ENCODE data around the gene ZNF786. TPM values are rescaled to one million over a fixed set of nuclear protein-coding genes. Genes with fewer than 3 reads are reported as not detected.

ZNF786 gene
- total and polyA plus RNA-seq, 9 of the 15 experiments (the other 6 are each of a cell fraction or from before 2014, with no cell fraction given): 0.31 to 5.4 (median 3.0) TPM

DNA sequence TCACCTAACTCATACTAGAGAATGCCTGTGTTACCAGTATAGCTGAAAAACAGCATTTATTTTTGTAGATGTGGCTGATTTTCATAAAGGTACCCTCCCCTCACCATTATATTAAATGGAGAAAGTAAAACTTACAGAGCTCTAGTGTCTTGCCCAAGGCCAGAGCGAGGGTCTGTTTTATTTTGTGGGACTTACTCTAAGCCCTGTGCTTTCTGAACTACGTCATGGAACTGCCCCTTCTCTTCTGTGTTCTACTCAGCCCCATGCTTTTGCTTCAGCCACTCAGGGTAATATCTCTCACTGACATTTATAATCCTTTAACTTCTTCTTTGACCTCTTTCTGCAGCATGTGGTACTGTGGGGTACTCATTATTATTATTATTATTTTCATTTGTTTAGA, 10.3 kb upstream of the ZNF786 start:
- peaks cover 0 to 10% of the 10 kb centered on the region in 2 experiments; a peak in 2 of 5 replicates for H3K4me1 ChIP-seq (replicated peaks in 1 of 2; ENCODE audit: control insufficient read depth in 2 of 2, insufficient read depth in 2 of 2, low read length in 2 of 2)
- no peak overlapping the region for H3K9ac ChIP-seq (ENCODE audit: insufficient read depth in 1 of 2, low read depth in 2 of 2, low read length in 2 of 2)
- no peaks in the 10 kb centered on the region for H3K79me2 ChIP-seq (ENCODE audit: control insufficient read depth, insufficient read depth, low read length)
- no peak for TF ChIP-seq SAFB2 (IDR thresholded peaks at IDR 0.05; ENCODE audit: borderline replicate concordance, low read depth, low read length, severe bottlenecking)
- TF ChIP-seq NR2C1 (IDR thresholded peaks at IDR 0.05): no peak
- no peak for TF ChIP-seq NR2C1 (tag; IDR thresholded peaks at IDR 0.05)
- no peak for TF ChIP-seq NFATC3 (IDR thresholded peaks at IDR 0.05)
- TF ChIP-seq HNRNPK (IDR thresholded peaks at IDR 0.05; ENCODE audit: low read depth, low read length, poor library complexity, severe bottlenecking): no peak
- TF ChIP-seq ZKSCAN1 (IDR thresholded peaks at IDR 0.05; ENCODE audit: low read depth, low read length): no peak
- TF ChIP-seq BCOR (IDR thresholded peaks at IDR 0.05): no peak
- TF ChIP-seq, protein P1, sequence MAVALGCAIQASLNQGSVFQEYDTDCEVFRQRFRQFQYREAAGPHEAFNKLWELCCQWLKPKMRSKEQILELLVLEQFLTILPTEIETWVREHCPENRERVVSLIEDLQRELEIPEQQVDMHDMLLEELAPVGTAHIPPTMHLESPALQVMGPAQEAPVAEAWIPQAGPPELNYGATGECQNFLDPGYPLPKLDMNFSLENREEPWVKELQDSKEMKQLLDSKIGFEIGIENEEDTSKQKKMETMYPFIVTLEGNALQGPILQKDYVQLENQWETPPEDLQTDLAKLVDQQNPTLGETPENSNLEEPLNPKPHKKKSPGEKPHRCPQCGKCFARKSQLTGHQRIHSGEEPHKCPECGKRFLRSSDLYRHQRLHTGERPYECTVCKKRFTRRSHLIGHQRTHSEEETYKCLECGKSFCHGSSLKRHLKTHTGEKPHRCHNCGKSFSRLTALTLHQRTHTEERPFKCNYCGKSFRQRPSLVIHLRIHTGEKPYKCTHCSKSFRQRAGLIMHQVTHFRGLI (CRISPR knock-in tag; IDR thresholded peaks at IDR 0.05): no peak
- no peak for TF ChIP-seq ESRRA (IDR thresholded peaks at IDR 0.05; ENCODE audit: borderline replicate concordance, low read depth)
- TF ChIP-seq HNRNPUL1 (IDR thresholded peaks at IDR 0.05; ENCODE audit: low read length): no peak
- no peak for TF ChIP-seq CBX2 (IDR thresholded peaks at IDR 0.05; ENCODE audit: insufficient read depth, low read length, poor library complexity, severe bottlenecking)
- no peak for TF ChIP-seq BRF1 (IDR thresholded peaks at IDR 0.05; ENCODE audit: borderline replicate concordance, extremely low read depth, insufficient read length)
- no peak for TF ChIP-seq DNMT1 (IDR thresholded peaks at IDR 0.05)
- TF ChIP-seq CREBBP (IDR thresholded peaks at IDR 0.05; ENCODE audit: low read depth, low read length): no peak
- no peak for TF ChIP-seq XRCC4 (IDR thresholded peaks at IDR 0.05; ENCODE audit: extremely low read depth, insufficient read depth, insufficient read length)
- no peak for TF ChIP-seq E2F3 (CRISPR knock-in tag; IDR thresholded peaks at IDR 0.05)
- TF ChIP-seq HMG20A (CRISPR knock-in tag; conservative IDR thresholded peaks at IDR 0.05): no peak
- no peak for TF ChIP-seq MAZ (CRISPR knock-in tag; conservative IDR thresholded peaks at IDR 0.05 in 1 of 2, IDR thresholded peaks at IDR 0.05 in 1 of 2)
- TF ChIP-seq PHF8 (IDR thresholded peaks at IDR 0.05; ENCODE audit: borderline replicate concordance, low read length): no peak
- no peak for TF ChIP-seq STAT6 (CRISPR knock-in tag; IDR thresholded peaks at IDR 0.05)
- no peak for TF ChIP-seq IFI16 (CRISPR knock-in tag; IDR thresholded peaks at IDR 0.05)
- DNase-seq (ENCODE audit: extremely low read depth in 1 of 4, low spot score in 3 of 4) (no peak), ATAC-seq (no peak), FAIRE-seq (no peak)
- no peak overlapping the region for H3K4me3 ChIP-seq
- intact Hi-C loops (cut with micrococcal nuclease) (no loop called here), in situ Hi-C loops (cut with MboI) (no loop called here)
- H3K9me3 ChIP-seq (replicated peaks; ENCODE audit: control insufficient read depth, insufficient read depth, low read depth, low read length): no peaks in the 10 kb centered on the region
- H3K4me2 ChIP-seq (ENCODE audit: insufficient read depth, low read length): no peak overlapping the region
- no peak overlapping the region for H2AFZ ChIP-seq (ENCODE audit: low read depth, low read length)
- ChIA-PET CTCF (ENCODE audit: low intra/inter-chr PET ratio) (interaction anchor here (1.1 kb wide), 1 partner anchor 10 kb away, joined by 5 read pairs; the partner anchor contains the start of gene ZNF786), POLR2A (interaction anchor here (1.5 kb wide), 1 partner anchor 25 kb away, joined by 4 read pairs; the partner anchor contains the start of gene ZNF425)
- BruUV-seq (replicated peaks): no TSS peak
- peaks cover 25 to 36% of the 10 kb centered on the region in 2 experiments for H3K27me3 ChIP-seq (ENCODE audit: control insufficient read depth in 2 of 2, insufficient read depth in 2 of 2, low read length in 2 of 2)
- H3K27ac ChIP-seq (ENCODE audit: extremely low read depth, low read depth, low read length): no peak overlapping the region
- no peaks in the 10 kb centered on the region for H3K36me3 ChIP-seq (ENCODE audit: control insufficient read depth, insufficient read depth, low read length)
- no peaks in the 10 kb centered on the region for H4K20me1 ChIP-seq (replicated peaks; ENCODE audit: control insufficient read depth, insufficient read depth, low read length)
- no peaks in the 10 kb centered on the region for H3K9me1 ChIP-seq (ENCODE audit: control insufficient read depth, insufficient read depth, low read length)
- whole genome bisulfite sequencing (ENCODE audit: insufficient coverage, low coverage, missing lambda C conversion rate): 14% methylated on average over 2 of the region's 2 CpGs
